HG03354 (cell line): ENCODE results near the gene SLX4IP.

Experiments
- ATAC-seq: cut with Tn5 transposase; IDR thresholded peaks from one replicate; pipeline ENCODE4 v1.9.1; 2021; ENCODE audit warnings: mild to moderate bottlenecking; ENCODE audit not compliant: unreplicated experiment, poor library complexity, severe bottlenecking

Gene SLX4IP

DNA sequence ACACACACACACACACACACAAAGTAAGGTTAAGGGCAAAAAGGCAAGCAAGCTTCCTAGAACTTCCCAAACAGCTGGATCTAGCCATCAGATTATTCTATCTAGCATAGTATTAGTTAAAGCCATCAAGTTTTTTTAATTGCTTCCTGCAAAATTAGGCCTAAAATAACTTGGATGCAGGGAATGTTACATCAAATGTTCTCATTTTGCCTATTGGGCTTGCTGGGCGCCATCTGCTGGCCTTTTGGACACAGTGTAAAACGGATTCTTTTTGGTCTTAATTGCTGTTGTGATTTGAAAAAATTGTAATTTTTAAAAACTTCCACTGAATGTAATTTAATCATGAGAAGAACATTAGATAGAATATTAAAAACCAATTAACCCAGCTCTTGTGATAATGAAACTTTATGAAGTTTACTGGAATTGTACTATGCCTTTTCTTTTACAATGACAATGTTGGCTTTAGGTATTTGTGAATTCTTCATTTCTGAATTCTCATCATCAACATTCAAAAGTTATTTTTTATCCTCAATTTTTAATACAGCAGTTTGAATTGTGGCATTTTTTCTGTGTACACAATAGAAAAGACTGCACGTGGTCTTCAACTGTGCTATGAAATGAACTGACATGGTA lies 7.9 kb upstream of the SLX4IP start:
- ATAC-seq, result no peak

DNA sequence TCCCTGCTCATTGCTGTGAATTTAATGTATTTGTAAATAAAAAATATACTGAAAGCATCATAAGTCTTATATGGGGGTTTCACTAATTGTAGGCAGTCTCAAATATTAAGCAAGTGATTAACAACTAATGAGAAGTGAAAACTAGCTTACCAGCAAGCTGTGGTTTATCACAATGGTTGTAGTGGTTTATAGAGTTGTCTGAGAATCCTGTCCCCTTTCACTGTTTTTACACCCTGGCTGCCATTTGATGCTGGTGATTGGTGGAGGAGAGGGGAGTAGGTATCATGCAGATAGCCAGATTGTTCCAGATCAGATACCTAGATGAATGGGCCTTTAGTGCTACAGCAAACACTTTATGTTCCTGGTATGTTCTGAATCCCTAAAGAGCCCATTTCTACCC lies 7.1 kb upstream of the SLX4IP start:
- ATAC-seq, result no peak

DNA sequence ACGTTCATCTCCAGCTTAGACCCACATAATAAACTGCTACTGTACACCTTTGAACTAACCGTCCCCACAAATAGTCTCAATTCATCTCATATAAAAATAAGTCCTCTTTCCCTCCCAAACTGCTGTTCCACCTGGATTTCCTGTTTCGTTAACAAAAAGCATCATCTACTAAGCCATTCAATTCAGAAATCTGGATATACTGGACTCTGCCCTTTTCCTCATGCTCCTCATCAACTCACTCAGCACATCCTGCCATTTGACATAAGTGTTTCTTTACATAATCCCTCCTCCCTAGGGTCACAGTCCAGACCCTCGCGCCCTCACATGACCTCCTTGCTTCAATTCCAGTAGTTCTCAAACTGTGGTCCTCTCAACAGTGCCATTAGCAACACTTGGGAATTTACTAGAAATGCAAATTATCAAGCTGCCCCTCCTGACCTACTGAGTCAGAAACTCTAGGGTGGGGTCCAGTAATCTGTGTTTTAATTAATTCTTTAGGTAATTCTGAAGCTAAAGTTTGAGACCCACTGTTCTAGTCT lies 5.6 kb upstream of the SLX4IP start:
- ATAC-seq, result no peak

DNA sequence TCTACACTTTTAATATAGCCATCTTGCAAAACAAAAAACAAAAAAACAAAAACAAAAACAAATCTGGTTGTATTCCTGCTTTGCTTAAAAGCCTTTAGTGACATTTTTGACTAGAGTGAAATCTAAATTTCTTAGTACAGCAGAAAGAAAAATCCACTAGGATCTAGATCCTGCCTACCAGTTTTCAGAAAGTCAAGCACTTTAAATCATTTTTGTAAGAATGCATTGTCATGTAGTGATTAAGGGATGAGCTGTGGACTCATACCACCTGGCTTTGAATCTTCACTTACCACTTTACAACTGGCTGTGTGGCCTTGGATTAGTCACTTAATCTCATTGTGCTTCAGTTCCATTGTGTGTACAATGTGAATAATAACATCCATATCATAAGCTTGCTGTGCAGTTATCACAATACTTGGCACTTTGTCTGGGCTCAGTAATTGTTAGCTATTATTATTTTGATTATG lies 5.1 kb upstream of the SLX4IP start:
- ATAC-seq, result no peak

- no peak for ATAC-seq
These were observed 4.4 kb upstream of the SLX4IP start for GRCh38 chr20:10430704-10431103.

DNA sequence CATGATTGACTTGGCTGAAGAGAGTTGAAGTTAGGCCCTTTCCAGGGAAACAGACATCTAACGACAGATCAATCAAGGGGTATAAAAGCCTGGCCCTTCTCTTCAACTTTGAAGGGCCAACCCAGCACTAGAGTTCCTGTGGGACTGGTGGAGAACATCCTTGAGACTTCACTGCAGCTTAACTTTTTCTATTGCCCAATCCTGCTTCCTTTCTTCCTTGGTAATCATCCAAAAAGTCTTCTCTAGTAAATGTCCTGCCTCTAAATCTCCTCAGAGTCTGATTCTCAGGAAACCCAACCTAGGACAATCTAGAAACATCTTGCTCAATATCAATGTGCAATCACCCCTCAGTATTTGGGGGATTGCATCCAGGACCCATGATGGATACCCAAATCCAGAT lies 3.0 kb upstream of the SLX4IP start:
- ATAC-seq, result no peak

DNA sequence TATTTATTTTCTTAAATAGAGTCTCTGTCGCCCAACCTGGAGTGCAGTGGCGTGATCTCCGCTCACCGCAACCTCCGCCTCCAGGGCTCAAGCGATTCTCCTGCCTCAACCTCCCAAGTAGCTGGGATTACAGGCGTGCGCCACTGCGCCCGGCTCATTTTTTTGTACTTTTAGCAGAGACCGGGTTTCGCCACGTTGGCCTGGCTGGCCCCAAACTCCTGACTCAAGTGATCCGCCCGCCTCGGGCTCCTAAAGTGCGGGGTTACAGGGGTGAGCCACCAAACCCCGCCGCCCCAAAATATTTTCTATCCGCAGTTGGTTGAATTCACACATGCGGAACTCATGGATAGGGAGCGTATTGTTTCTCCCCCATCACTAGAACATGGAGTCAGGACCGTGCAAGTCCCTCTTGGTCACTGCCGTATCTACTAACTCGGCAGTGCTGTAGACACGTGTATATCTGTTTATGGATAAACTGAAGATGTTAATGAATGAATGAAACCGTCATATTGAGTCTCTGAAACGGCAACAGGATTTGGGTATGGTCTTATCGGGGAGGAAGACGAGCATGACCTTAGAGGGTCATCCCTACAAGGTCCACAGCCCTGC lies 2.0 kb upstream of the SLX4IP start:
- ATAC-seq, result no peak

DNA sequence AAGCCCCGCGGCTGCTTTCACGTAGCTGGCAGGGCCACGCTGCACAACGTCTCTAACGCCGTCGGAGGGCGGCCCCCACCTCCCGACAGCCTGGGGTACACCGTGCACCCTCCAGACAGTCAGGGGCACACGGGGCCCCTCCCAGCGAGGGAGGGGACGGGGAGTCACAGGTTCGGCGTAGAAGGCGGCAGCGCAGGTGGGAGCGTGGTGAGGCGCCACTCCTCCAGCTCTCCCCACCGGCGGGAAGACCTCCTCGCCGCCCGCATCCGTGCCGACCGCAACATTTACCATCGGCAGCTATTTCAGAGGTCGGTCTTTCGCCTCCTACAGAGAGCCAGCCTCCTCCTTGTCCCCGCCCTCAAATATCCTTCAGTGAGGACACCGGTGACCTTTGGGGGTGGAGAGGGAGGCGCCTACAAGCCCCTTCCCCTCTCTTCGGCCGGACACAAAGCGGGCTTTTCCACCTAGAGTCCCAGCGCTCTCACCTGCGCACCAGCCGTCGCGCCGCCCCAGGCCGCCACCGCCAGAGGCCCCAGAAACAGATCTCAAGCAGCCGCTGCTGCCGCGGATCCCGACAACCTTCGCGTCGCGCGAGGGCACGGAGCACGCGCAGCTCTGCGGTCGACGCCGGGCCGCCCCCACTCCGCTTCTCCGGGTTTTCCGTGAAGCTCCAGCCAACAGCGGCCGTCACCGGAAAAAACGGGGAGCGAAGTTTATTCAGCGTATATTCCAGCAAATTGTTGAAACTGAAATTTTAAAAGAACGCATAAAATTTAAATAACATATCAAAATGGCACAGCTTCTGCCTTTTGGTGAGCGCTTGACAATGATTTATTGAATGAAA lies 1.3 kb upstream of the SLX4IP start, which contains the start of gene MKKS:
Gene MKKS, minus strand, starts transcription at position 600 of the 844 bp plus-strand sequence. CDS start 20,708 bp downstream, outside the sequence.
- peak; percentile 60 for ATAC-seq

DNA sequence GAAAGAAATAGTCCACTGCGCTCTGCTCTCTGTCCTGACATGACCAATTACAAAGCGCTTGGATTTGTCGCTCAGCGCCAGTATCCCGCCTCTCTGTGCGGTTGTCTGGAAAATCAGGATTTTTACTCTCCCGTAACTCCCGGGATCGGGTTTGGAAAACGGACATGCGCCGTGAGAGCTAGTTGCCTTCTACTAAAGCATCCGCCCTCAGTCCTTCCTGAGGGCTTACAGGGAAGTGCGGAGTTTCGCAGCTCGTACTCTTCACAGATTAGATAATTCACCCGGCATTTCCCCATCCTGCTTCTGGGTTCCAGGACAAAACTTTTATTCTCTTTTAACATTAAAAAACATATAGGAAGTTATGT lies 656 bp upstream of the SLX4IP start:
- peak; percentile 42 for ATAC-seq

GRCh38 chr20:10436053-10436699 lies 1.1 kb downstream of the SLX4IP start:
- no peak for ATAC-seq

DNA sequence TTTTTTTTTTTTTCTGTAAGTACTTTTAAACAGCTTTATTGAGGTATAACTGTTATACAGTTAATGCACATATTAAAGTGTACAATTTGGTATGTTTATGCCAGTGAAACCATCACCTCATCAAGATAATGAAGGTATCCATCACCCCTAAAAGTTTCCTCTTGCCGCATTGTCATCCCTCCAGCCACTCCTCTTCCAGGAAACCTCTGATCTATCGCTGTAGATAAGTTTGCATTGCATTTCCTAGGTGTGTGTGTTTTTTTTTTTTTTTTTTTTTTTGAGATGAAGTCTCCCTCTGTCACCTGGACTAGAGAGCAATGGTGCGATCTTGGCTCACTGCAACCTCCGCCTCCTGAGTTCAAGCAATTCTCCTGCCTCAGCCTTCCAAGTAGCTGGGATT lies 3.1 kb downstream of the SLX4IP start:
- ATAC-seq, result no peak

DNA sequence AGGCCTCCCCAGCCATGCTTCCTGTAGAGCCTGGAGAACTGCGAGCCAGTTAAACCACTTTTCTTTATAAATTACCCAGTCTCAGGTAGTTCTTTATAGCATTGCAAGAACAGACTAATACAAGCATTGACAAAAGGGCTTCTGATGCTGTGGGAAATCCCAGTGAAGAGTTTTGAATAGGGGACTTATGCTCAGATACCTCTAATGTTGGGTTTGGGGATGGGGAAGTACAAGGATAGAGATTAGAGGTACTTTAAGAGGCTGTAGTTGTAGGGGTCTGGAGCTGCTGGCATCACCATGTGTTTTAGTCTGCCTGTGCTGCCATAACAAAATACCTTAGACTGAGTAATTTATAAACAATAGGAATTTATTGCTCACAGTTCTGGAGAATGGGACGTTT lies 8.8 kb downstream of the SLX4IP start:
- no peak for ATAC-seq

- ATAC-seq, result no peak
These were observed 10.7 kb downstream of the SLX4IP start for GRCh38 chr20:10445758-10446157.

- peak; percentile 99 for ATAC-seq
These were observed 11.9 kb downstream of the SLX4IP start for GRCh38 chr20:10447028-10447427.

GRCh38 chr20:10448270-10449156 lies 13.4 kb downstream of the SLX4IP start:
- no peak for ATAC-seq

DNA sequence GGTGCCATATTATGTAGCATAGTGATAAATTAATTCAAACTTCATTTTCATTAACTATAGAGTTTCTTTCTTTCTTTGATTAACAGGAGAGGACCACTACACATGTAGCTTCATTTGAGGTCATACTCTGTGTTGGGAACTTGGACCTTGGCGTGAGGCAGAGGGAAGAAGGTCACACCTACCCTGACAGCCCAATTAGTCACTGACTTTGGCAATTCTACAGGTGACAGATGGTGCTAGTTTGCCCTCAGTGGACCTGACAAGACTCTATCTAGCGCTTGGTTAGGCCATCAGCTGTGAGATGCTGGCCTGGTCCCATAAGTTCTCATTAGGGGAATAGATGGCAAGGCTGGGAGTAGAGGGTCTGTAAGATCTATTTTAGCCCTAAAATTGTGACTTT lies 14.2 kb downstream of the SLX4IP start:
- ATAC-seq, result no peak

- peak; percentile 93 for ATAC-seq
These were observed 18.1 kb downstream of the SLX4IP start for GRCh38 chr20:10453241-10453640.

GRCh38 chr20:10454151-10454750 lies 19.1 kb downstream of the SLX4IP start:
- ATAC-seq, result peak; percentile 43

- ATAC-seq, result no peak
These were observed 26.4 kb downstream of the SLX4IP start for GRCh38 chr20:10461495-10461894.
